Gastroesophageal sphincter (tissue), 4 donors: Measurements from ENCODE around the gene DCTN2. TPM values are rescaled to one million over a fixed set of nuclear protein-coding genes. Genes with fewer than 3 reads are reported as not detected.
"Not testable (repeated sequence)": the region's sequence is repeated elsewhere in the genome, so short reads cannot be mapped to it uniquely, and the experiment has no call there.

Experiments used
- ATAC-seq: fragments of 150-250 bp; one replicate; pipeline ENCODE4 v1.9.1; 2016; ENCODE audit warnings: mild to moderate bottlenecking, moderate library complexity
- H3K27ac ChIP-seq, 4 donors: fragments of 200-600 bp; sonication (generic) in 3 of 4; 1 replicate in 3 of 4; 2 replicates in 1 of 4; pipeline ENCODE4 v1.5.1; 2016 to 2019
- H3K27me3 ChIP-seq: fragments of 200-600 bp; sonication (generic); one replicate; pipeline ENCODE4 v1.5.1; 2019
- H3K36me3 ChIP-seq, 2 donors: fragments of 200-600 bp; sonication (generic); one replicate each; pipeline ENCODE4 v1.5.1; 2019; ENCODE audit warnings: control low read depth in 1 of 2
- H3K4me1 ChIP-seq, 3 donors: fragments of 200-600 bp; sonication (generic); 1 replicate in 2 of 3; 2 replicates in 1 of 3; pipeline ENCODE4 v1.5.1; 2016 to 2019; ENCODE audit warnings: control low read depth in 2 of 3
- H3K4me3 ChIP-seq, 2 donors: fragments of 200-600 bp; sonication (generic); one replicate each; pipeline ENCODE4 v1.5.1; 2019; ENCODE audit warnings: mild to moderate bottlenecking in 1 of 2, moderate library complexity in 1 of 2
- H3K9me3 ChIP-seq, 3 donors: fragments of 200-600 bp; sonication (generic); one replicate each; pipeline ENCODE4 v1.5.1; 2017 to 2019; ENCODE audit warnings: control low read depth in 2 of 3
- CTCF ChIP-seq, 4 experiments: fragments of 200-600 bp in 2 of 4; fragments of 450-650 bp in 2 of 4; sonication (generic) in 1 of 4; IDR thresholded peaks; one replicate each; pipeline ENCODE4 v1.5.1; 2017 to 2019; ENCODE audit warnings: antibody characterized with exemption in 4 of 4, mild to moderate bottlenecking in 2 of 4, moderate library complexity in 2 of 4
- EP300 ChIP-seq: sonication (generic); formaldehyde crosslinking; IDR thresholded peaks from one replicate; pipeline ENCODE4 v1.6.1; 2017; ENCODE audit warnings: antibody characterized with exemption, mild to moderate bottlenecking
- POLR2A ChIP-seq, 2 donors: fragments of 450-650 bp; IDR thresholded peaks; one replicate each; pipeline ENCODE4 v1.6.1; 2017; ENCODE audit warnings: antibody characterized with exemption in 2 of 2, mild to moderate bottlenecking in 2 of 2, moderate library complexity in 1 of 2
- POLR2AphosphoS5 ChIP-seq: sonication (generic); formaldehyde crosslinking; IDR thresholded peaks from one replicate; pipeline ENCODE4 v1.6.1; 2017; ENCODE audit warnings: antibody characterized with exemption
- WGBS, 2 donors: methylation state at CpG; one replicate each; pipeline ENCODE4 v1.1.5; 2018; ENCODE audit warnings: low coverage in 1 of 2; 5-methylcytosine and 5-hydroxymethylcytosine counted together
- total RNA-seq, 4 donors: library from RNA; depleted of rRNA; stranded (reverse); fragments of >200 nt; gene quantifications; one replicate each; pipeline ENCODE4 v1.1.0, GENCODE V29; 2016

DCTN2 gene
- total RNA-seq, 4 donors from 2014 or later: 138 to 204 (median 182) TPM

- TF ChIP-seq POLR2AphosphoS5: no peak
- TF ChIP-seq CTCF (IDR thresholded peaks at IDR 0.05): no peak
- no peak for TF ChIP-seq POLR2A (IDR thresholded peaks at IDR 0.05)
- TF ChIP-seq EP300: no peak
- 16 to 39% methylated on average over 3 to 7 of the region's 7 CpGs for WGBS, 2 donors
- ATAC-seq: no peak
- Histone ChIP-seq H3K27ac (peak overlapping the region; percentile 93 to 99 (median 98)), H3K4me3 (peak overlapping the region; percentile 74 to 79), H3K27me3 (no peaks in the 10 kb centered on the region), H3K9me3 (no peaks in the 10 kb centered on the region), H3K36me3 (peaks cover 7 to 38% of the 10 kb centered on the region in 2 donors), H3K4me1 (peaks cover 5 to 67% (median 42%) of the 10 kb centered on the region in 3 donors)
These were observed 27.8 kb downstream of the DCTN2 start for GRCh38 chr12:57518920-57519795.

- peaks cover 5 to 59% (median 36%) of the 10 kb centered on the region in 3 donors for H3K4me1 ChIP-seq
- H3K27ac ChIP-seq: peak overlapping the region; percentile 93 to 99 (median 98)
- H3K9me3 ChIP-seq: no peaks in the 10 kb centered on the region
- ATAC-seq: no peak
- H3K4me3 ChIP-seq: peak overlapping the region; percentile 74 to 79
- TF ChIP-seq POLR2AphosphoS5 (peak; percentile 47), POLR2A (IDR thresholded peaks at IDR 0.05) (no peak), CTCF (IDR thresholded peaks at IDR 0.05) (no peak), EP300 (no peak)
- no peaks in the 10 kb centered on the region for H3K27me3 ChIP-seq
- 46 to 65% methylated on average over 6 to 7 of the region's 8 CpGs for WGBS, 2 donors
- peaks cover 7 to 41% of the 10 kb centered on the region in 2 donors for H3K36me3 ChIP-seq
These were observed 28.6 kb downstream of the DCTN2 start for GRCh38 chr12:57518176-57518919.

GRCh38 chr12:57517718-57518117, 29.3 kb downstream of the DCTN2 start:
- 60 to 82% methylated on average over 8 to 9 of the region's 10 CpGs for WGBS, 2 donors
- peaks cover 5 to 56% (median 36%) of the 10 kb centered on the region in 3 donors for H3K4me1 ChIP-seq
- ATAC-seq, H3K27me3 ChIP-seq, H3K9me3 ChIP-seq: not testable (repeated sequence)
- H3K4me3 ChIP-seq: peak overlapping the region in 1 of 2 donors; percentile 79
- H3K36me3 ChIP-seq: peaks cover 7 to 47% of the 10 kb centered on the region in 2 donors
- peak overlapping the region; percentile 93 to 99 (median 98) for H3K27ac ChIP-seq

- WGBS, 2 donors: 17% methylated on average over 1 of the region's 1 CpG; no CpG with 5 or more reads in 1 of the 2 donors
- Histone ChIP-seq H3K4me1 (peaks cover 5 to 54% (median 36%) of the 10 kb centered on the region in 3 donors), H3K9me3 (no peaks in the 10 kb centered on the region), H3K27ac (peak overlapping the region in 3 of 4 donors; percentile 97 to 99 (median 98)), H3K36me3 (peaks cover 7 to 52% of the 10 kb centered on the region in 2 donors), H3K4me3 (no peak overlapping the region), H3K27me3 (no peaks in the 10 kb centered on the region)
- TF ChIP-seq POLR2AphosphoS5 (no peak), CTCF (IDR thresholded peaks at IDR 0.05) (no peak), EP300 (no peak), POLR2A (IDR thresholded peaks at IDR 0.05) (no peak)
- ATAC-seq: no peak
These were observed 29.8 kb downstream of the DCTN2 start for GRCh38 chr12:57517187-57517586.

- Histone ChIP-seq H3K27me3 (no peaks in the 10 kb centered on the region), H3K36me3 (peaks cover 7 to 57% of the 10 kb centered on the region in 2 donors), H3K27ac (peak overlapping the region in 3 of 4 donors; percentile 97 to 99 (median 98)), H3K9me3 (no peaks in the 10 kb centered on the region), H3K4me3 (no peak overlapping the region), H3K4me1 (peaks cover 5 to 49% (median 32%) of the 10 kb centered on the region in 3 donors)
- no peak for ATAC-seq
- WGBS, 2 donors: 50 to 84% methylated on average over 1 to 11 of the region's 11 CpGs
- TF ChIP-seq CTCF (IDR thresholded peaks at IDR 0.05): no peak
- TF ChIP-seq POLR2A (IDR thresholded peaks at IDR 0.05): no peak
- TF ChIP-seq EP300: no peak
- TF ChIP-seq POLR2AphosphoS5: no peak
These were observed 30.3 kb downstream of the DCTN2 start for GRCh38 chr12:57516617-57517153.
